ENCODE data around the gene DLGAP1. TPM values are rescaled to one million over a fixed set of nuclear protein-coding genes. Genes with fewer than 3 reads are reported as not detected.

Gene DLGAP1
- total RNA-seq, 3 donors from 2014 or later (not counting 1 experiment from before 2014, with no cell fraction given): not detected

- no peak overlapping the region for H3K27ac ChIP-seq (ENCODE audit: low read length)
- Mint-ChIP-seq H3K9me3 (peaks cover 7 to 8% of the 10 kb centered on the region in 2 donors), H3K36me3 (no peaks in the 10 kb centered on the region), H3K27ac (no peak overlapping the region), H3K27me3 (ENCODE audit: low read depth in 2 of 2) (no peaks in the 10 kb centered on the region), H3K4me1 (no peaks in the 10 kb centered on the region), H3K4me3 (no peak overlapping the region)
- ATAC-seq: no peak
- no peak for DNase-seq
- TF ChIP-seq CTCF (IDR thresholded peaks at IDR 0.05): no peak
- WGBS (ENCODE audit: insufficient coverage): 68% methylated on average over 6 of the region's 7 CpGs
- H3K4me1 ChIP-seq (ENCODE audit: control insufficient read depth, insufficient read depth, low read length): no peaks in the 10 kb centered on the region
- intact Hi-C loops (cut with micrococcal nuclease): loop anchor here (10.0 kb wide), 1 partner anchor 62 kb away; no protein-coding TSS in a partner anchor
- no peaks in the 10 kb centered on the region for H3K9me3 ChIP-seq (ENCODE audit: control insufficient read depth, insufficient read depth, low read length)
- H3K36me3 ChIP-seq (ENCODE audit: control insufficient read depth, insufficient read depth, low read length): no peaks in the 10 kb centered on the region
- no peaks in the 10 kb centered on the region for H3K27me3 ChIP-seq (ENCODE audit: control insufficient read depth, insufficient read depth, low read length)
- H3K4me3 ChIP-seq (ENCODE audit: low read length): no peak overlapping the region
These were observed 198.2 kb downstream of the DLGAP1 start for GRCh38 chr18:4256766-4257417.

DNA sequence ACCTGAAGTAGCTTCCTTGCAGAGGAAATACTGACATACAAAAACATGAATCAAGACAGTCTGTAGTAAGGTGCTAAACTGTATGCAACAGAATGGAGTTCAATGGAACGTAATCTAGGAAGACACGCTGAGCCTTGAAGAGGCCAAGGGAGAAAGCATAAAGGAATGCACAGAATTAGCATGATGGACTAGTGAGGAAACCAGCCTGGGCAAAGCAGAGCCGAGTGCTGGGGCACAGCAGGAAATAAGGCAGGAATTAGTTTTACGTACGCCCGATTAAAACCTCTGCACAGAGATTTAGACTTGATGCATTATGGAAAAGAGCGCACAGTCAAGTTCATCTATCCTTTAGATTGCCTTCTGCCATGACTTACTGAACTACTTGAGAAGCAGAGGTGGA lies 200.3 kb downstream of the DLGAP1 start:
- ATAC-seq: no peak

GRCh38 chr18:4252829-4253228 lies 202.3 kb downstream of the DLGAP1 start:
- H3K4me1 ChIP-seq (ENCODE audit: control insufficient read depth, insufficient read depth, low read length): no peaks in the 10 kb centered on the region
- WGBS (ENCODE audit: insufficient coverage): 94% methylated on average over 3 of the region's 4 CpGs
- ATAC-seq (no peak), DNase-seq (no peak)
- Mint-ChIP-seq H3K4me1 (no peaks in the 10 kb centered on the region), H3K27me3 (ENCODE audit: low read depth in 2 of 2) (no peaks in the 10 kb centered on the region), H3K9me3 (peaks cover 12% of the 10 kb centered on the region in 2 donors), H3K4me3 (no peak overlapping the region), H3K27ac (no peak overlapping the region), H3K36me3 (no peaks in the 10 kb centered on the region)
- TF ChIP-seq CTCF (IDR thresholded peaks at IDR 0.05): no peak
- peaks cover 2% of the 10 kb centered on the region for H3K9me3 ChIP-seq (ENCODE audit: control insufficient read depth, insufficient read depth, low read length)
- intact Hi-C loops (cut with micrococcal nuclease): loop anchor here (10.0 kb wide), 1 partner anchor 58 kb away; no protein-coding TSS in a partner anchor
- H3K27me3 ChIP-seq (ENCODE audit: control insufficient read depth, insufficient read depth, low read length): no peaks in the 10 kb centered on the region
- H3K27ac ChIP-seq (ENCODE audit: low read length): no peak overlapping the region
- H3K4me3 ChIP-seq (ENCODE audit: low read length): no peak overlapping the region
- no peaks in the 10 kb centered on the region for H3K36me3 ChIP-seq (ENCODE audit: control insufficient read depth, insufficient read depth, low read length)

More for the DNA sequence above, 200.3 kb downstream of the DLGAP1 start:
- peaks cover 2% of the 10 kb centered on the region for H3K9me3 ChIP-seq (ENCODE audit: control insufficient read depth, insufficient read depth, low read length)
- intact Hi-C loops (cut with micrococcal nuclease): loop anchor here (10.0 kb wide), 1 partner anchor 60 kb away; no protein-coding TSS in a partner anchor
- no peaks in the 10 kb centered on the region for H3K36me3 Mint-ChIP-seq
- WGBS (ENCODE audit: insufficient coverage): 66% methylated on average over 7 of the region's 7 CpGs
- H3K4me1 ChIP-seq (ENCODE audit: control insufficient read depth, insufficient read depth, low read length): no peaks in the 10 kb centered on the region
- no peak overlapping the region for H3K4me3 Mint-ChIP-seq
- no peak overlapping the region for H3K27ac Mint-ChIP-seq
- no peak for TF ChIP-seq CTCF (IDR thresholded peaks at IDR 0.05)
- no peaks in the 10 kb centered on the region for H3K4me1 Mint-ChIP-seq
- H3K4me3 ChIP-seq (ENCODE audit: low read length): no peak overlapping the region
- H3K36me3 ChIP-seq (ENCODE audit: control insufficient read depth, insufficient read depth, low read length): no peaks in the 10 kb centered on the region
- no peaks in the 10 kb centered on the region for H3K27me3 ChIP-seq (ENCODE audit: control insufficient read depth, insufficient read depth, low read length)
- no peak for DNase-seq
- no peaks in the 10 kb centered on the region for H3K27me3 Mint-ChIP-seq (ENCODE audit: low read depth in 2 of 2)
- peaks cover 5 to 7% of the 10 kb centered on the region in 2 donors for H3K9me3 Mint-ChIP-seq
- no peak overlapping the region for H3K27ac ChIP-seq (ENCODE audit: low read length)
